ENCODE data around the gene USP32.

The USP32 gene

GRCh38 chr17:60277258-60277657 lies 114.7 kb downstream of the USP32 start:
- Mint-ChIP-seq H3K27ac (no peak overlapping the region), H3K4me3 (no peak overlapping the region), H3K4me1 (no peaks in the 10 kb centered on the region), H3K27me3 (no peaks in the 10 kb centered on the region), H3K9me3 (no peaks in the 10 kb centered on the region)
- ATAC-seq (no peak), DNase-seq (no peak)

- Mint-ChIP-seq H3K9me3 (no peaks in the 10 kb centered on the region), H3K27me3 (no peaks in the 10 kb centered on the region), H3K4me1 (no peaks in the 10 kb centered on the region), H3K4me3 (no peak overlapping the region), H3K27ac (no peak overlapping the region)
- DNase-seq (no peak), ATAC-seq (no peak)
These were observed 122.5 kb downstream of the USP32 start for GRCh38 chr17:60269417-60269816.

- no peaks in the 10 kb centered on the region for H3K27me3 Mint-ChIP-seq
- no peaks in the 10 kb centered on the region for H3K9me3 Mint-ChIP-seq
- ATAC-seq (no peak), DNase-seq (no peak)
- H3K27ac Mint-ChIP-seq: no peak overlapping the region
- no peaks in the 10 kb centered on the region for H3K4me1 Mint-ChIP-seq
- H3K4me3 Mint-ChIP-seq: no peak overlapping the region
These were observed 131.4 kb downstream of the USP32 start for GRCh38 chr17:60260540-60260939.

GRCh38 chr17:60258313-60258712 lies 133.6 kb downstream of the USP32 start:
- ATAC-seq (no peak), DNase-seq (no peak)
- H3K4me3 Mint-ChIP-seq: no peak overlapping the region
- H3K9me3 Mint-ChIP-seq: no peaks in the 10 kb centered on the region
- H3K27ac Mint-ChIP-seq: no peak overlapping the region
- H3K4me1 Mint-ChIP-seq: no peaks in the 10 kb centered on the region
- no peaks in the 10 kb centered on the region for H3K27me3 Mint-ChIP-seq

GRCh38 chr17:60256174-60256573 lies 135.8 kb downstream of the USP32 start:
- no peak overlapping the region for H3K27ac Mint-ChIP-seq
- ATAC-seq: no peak
- H3K27me3 Mint-ChIP-seq: no peaks in the 10 kb centered on the region
- no peak for DNase-seq
- no peaks in the 10 kb centered on the region for H3K4me1 Mint-ChIP-seq
- H3K9me3 Mint-ChIP-seq: no peaks in the 10 kb centered on the region
- no peak overlapping the region for H3K4me3 Mint-ChIP-seq

GRCh38 chr17:60253048-60253447 lies 138.9 kb downstream of the USP32 start:
- ATAC-seq: no peak
- H3K4me3 Mint-ChIP-seq: no peak overlapping the region
- H3K9me3 Mint-ChIP-seq: peaks cover 5 to 7% of the 10 kb centered on the region in 2 donors
- H3K27ac Mint-ChIP-seq: no peak overlapping the region
- H3K27me3 Mint-ChIP-seq: no peaks in the 10 kb centered on the region
- no peaks in the 10 kb centered on the region for H3K4me1 Mint-ChIP-seq
- DNase-seq: no peak

GRCh38 chr17:60252459-60252858 lies 139.5 kb downstream of the USP32 start:
- DNase-seq: no peak
- Mint-ChIP-seq H3K4me1 (no peaks in the 10 kb centered on the region), H3K9me3 (peaks cover 8 to 9% of the 10 kb centered on the region in 2 donors), H3K4me3 (no peak overlapping the region), H3K27ac (no peak overlapping the region), H3K27me3 (no peaks in the 10 kb centered on the region)
- ATAC-seq: no peak

GRCh38 chr17:60249290-60249826 lies 142.6 kb downstream of the USP32 start:
- DNase-seq (no peak), ATAC-seq (no peak)
- Mint-ChIP-seq H3K9me3 (peaks cover 8 to 9% of the 10 kb centered on the region in 2 donors), H3K4me1 (no peaks in the 10 kb centered on the region), H3K4me3 (no peak overlapping the region), H3K27me3 (no peaks in the 10 kb centered on the region), H3K27ac (peak overlapping the region in 1 of 2 donors; percentile 48)

- ATAC-seq (no peak), DNase-seq (no peak)
These were observed 143.2 kb downstream of the USP32 start for GRCh38 chr17:60248618-60249289.

GRCh38 chr17:60247836-60248461 lies 144.0 kb downstream of the USP32 start:
- peak overlapping the region in 1 of 2 donors; percentile 80 for H3K27ac Mint-ChIP-seq
- no peak for DNase-seq
- H3K27me3 Mint-ChIP-seq: no peaks in the 10 kb centered on the region
- no peak for ATAC-seq
- H3K4me1 Mint-ChIP-seq: no peaks in the 10 kb centered on the region
- no peak overlapping the region for H3K4me3 Mint-ChIP-seq
- H3K9me3 Mint-ChIP-seq: peaks cover 8 to 9% of the 10 kb centered on the region in 2 donors

More at GRCh38 chr17:60248618-60249289, 143.2 kb downstream of the USP32 start:
- peak overlapping the region in 1 of 2 donors; percentile 48 for H3K27ac Mint-ChIP-seq
- H3K4me3 Mint-ChIP-seq: no peak overlapping the region
- no peaks in the 10 kb centered on the region for H3K4me1 Mint-ChIP-seq
- H3K9me3 Mint-ChIP-seq: peaks cover 8 to 9% of the 10 kb centered on the region in 2 donors
- no peaks in the 10 kb centered on the region for H3K27me3 Mint-ChIP-seq

- ATAC-seq (no peak), DNase-seq (no peak)
- no peak overlapping the region for H3K27ac Mint-ChIP-seq
- no peak overlapping the region for H3K4me3 Mint-ChIP-seq
- H3K4me1 Mint-ChIP-seq: no peaks in the 10 kb centered on the region
- H3K9me3 Mint-ChIP-seq: peaks cover 8 to 14% of the 10 kb centered on the region in 2 donors
- H3K27me3 Mint-ChIP-seq: no peaks in the 10 kb centered on the region
These were observed 147.3 kb downstream of the USP32 start for GRCh38 chr17:60244656-60245055.

- no peak for ATAC-seq
These were observed 151.6 kb downstream of the USP32 start for GRCh38 chr17:60240290-60240689.

GRCh38 chr17:60231691-60232090 lies 160.2 kb downstream of the USP32 start:
- H3K27me3 Mint-ChIP-seq: no peaks in the 10 kb centered on the region
- no peak for ATAC-seq
- H3K27ac Mint-ChIP-seq: no peak overlapping the region
- H3K9me3 Mint-ChIP-seq: no peaks in the 10 kb centered on the region
- DNase-seq: no peak
- H3K4me1 Mint-ChIP-seq: peaks cover 8% of the 10 kb centered on the region
- no peak overlapping the region for H3K4me3 Mint-ChIP-seq

More at GRCh38 chr17:60240290-60240689, 151.6 kb downstream of the USP32 start:
- H3K27ac Mint-ChIP-seq: peak overlapping the region in 1 of 2 donors; percentile 20
- H3K4me1 Mint-ChIP-seq: no peaks in the 10 kb centered on the region
- peaks cover 0 to 5% of the 10 kb centered on the region in 2 donors for H3K9me3 Mint-ChIP-seq
- H3K4me3 Mint-ChIP-seq: no peak overlapping the region
- no peak for DNase-seq
- no peaks in the 10 kb centered on the region for H3K27me3 Mint-ChIP-seq

- Mint-ChIP-seq H3K27me3 (no peaks in the 10 kb centered on the region), H3K4me1 (peaks cover 8% of the 10 kb centered on the region), H3K4me3 (no peak overlapping the region), H3K9me3 (no peaks in the 10 kb centered on the region), H3K27ac (no peak overlapping the region)
- DNase-seq: no peak
- no peak for ATAC-seq
These were observed 160.7 kb downstream of the USP32 start for GRCh38 chr17:60231234-60231633.

GRCh38 chr17:60230358-60230757 lies 161.6 kb downstream of the USP32 start:
- Mint-ChIP-seq H3K4me1 (peaks cover 8% of the 10 kb centered on the region), H3K27me3 (no peaks in the 10 kb centered on the region), H3K4me3 (no peak overlapping the region), H3K27ac (no peak overlapping the region), H3K9me3 (no peaks in the 10 kb centered on the region)
- no peak for ATAC-seq
- DNase-seq: no peak

- Mint-ChIP-seq H3K27me3 (no peaks in the 10 kb centered on the region), H3K27ac (no peak overlapping the region), H3K9me3 (no peaks in the 10 kb centered on the region), H3K4me3 (no peak overlapping the region), H3K4me1 (peaks cover 8% of the 10 kb centered on the region)
- DNase-seq (no peak), ATAC-seq (no peak)
These were observed 162.6 kb downstream of the USP32 start for GRCh38 chr17:60229188-60229802.

All from stimulated activated naive CD8-positive, alpha-beta T cell treated with anti-CD3 and anti-CD28 coated beads, Interleukin-15, amount 100 ng/mL, for 72 hours (primary cell).